SH-SY5Y (cell line): Measurements from ENCODE around the gene ESR1.

Experiments
- GATA2 ChIP-seq: IDR thresholded peaks from 2 replicates; pipeline ENCODE4 v1.6.1; 2011; ENCODE audit warnings: mild to moderate bottlenecking, low read depth, low read length
- GATA3 ChIP-seq: IDR thresholded peaks from 2 replicates; pipeline ENCODE4 v1.6.1; 2011; ENCODE audit warnings: low read depth, mild to moderate bottlenecking, low read length, moderate library complexity

DNA sequence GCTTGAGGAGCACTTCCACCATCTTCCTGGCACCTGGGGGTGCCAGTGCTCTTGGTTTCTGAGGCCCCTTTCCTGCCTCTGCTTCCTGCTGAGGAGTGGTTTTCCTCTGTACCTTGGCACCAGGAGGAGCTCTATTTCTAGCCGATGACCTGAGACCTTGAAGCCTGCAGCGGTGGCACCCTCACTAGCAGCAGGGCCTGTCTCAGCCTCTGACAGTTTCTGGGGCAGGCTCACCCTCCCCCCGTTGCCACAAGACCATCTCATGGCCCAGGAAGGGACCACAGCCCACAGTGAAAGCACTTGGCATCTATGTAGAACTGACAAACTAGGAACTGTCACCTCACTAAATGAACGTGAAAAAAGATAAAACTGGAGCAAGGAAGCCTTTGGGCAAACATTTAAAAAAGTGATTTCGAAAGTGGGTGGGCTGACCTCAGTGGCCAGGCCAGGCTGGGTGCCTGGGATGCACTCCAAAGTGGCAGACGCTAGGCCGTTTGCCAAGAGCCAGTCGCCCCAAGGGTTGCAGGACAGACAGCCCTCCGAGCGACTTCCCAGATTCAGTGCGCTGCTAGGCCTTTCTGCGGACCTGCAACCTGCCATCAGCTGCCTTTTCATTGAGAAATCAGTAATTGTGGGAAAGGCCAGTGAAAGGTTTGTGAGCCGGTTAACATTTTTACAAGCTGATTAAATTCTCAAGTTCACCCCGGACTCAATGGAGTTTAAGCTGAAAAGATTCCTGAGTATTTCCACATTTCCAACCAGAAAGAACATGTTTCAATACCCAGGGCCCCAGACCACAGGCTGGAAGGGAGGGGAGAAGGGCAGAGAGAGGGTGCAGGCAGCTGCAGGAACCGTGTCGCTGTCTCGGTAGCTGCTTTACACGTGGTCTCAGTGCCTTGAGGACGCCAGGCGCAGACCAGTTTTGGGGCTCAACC is 303.7 kb downstream of the ESR1 start:
- no peak for TF ChIP-seq GATA2
- TF ChIP-seq GATA3: no peak
